Measurements from ENCODE around the gene APOF.
"Not testable (repeated sequence)": the region's sequence is repeated elsewhere in the genome, so short reads cannot be mapped to it uniquely, and the experiment has no call there.

The APOF gene

GRCh38 chr12:56366948-56367347 lies 4.3 kb upstream of the APOF start:
- no peak for DNase-seq

DNA sequence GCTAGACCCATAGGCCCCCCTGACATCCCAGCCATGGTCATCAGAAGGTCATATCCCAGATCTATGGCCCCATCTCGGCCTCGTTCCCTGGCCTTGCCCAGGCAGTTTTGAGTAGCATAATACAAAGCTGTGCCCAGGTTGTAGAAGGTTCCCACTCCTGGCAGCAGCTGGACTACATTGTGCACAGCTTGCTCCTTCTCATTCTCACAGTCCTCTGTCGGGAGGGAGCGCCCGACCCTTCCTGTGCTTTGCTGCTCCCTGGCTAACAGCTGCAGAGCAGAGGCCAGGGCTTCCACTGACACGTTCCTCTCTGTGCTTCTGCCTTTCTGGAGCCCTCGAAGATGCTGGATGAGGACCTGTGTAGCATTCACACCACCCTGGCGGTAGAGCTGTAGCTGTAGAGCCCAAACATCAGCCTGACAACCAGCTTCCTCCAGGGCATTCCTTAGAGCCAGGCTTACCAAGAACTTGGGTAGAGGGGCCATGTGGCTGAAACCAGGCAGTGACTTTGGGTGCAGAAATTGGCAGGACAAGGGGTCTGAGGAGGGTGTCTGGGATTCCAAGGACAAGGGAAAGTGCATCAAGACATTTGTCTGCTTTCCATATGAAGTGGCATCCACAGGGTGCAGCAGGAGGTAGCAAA lies 1.0 kb downstream of the APOF start:
- DNase-seq, result no peak

DNA sequence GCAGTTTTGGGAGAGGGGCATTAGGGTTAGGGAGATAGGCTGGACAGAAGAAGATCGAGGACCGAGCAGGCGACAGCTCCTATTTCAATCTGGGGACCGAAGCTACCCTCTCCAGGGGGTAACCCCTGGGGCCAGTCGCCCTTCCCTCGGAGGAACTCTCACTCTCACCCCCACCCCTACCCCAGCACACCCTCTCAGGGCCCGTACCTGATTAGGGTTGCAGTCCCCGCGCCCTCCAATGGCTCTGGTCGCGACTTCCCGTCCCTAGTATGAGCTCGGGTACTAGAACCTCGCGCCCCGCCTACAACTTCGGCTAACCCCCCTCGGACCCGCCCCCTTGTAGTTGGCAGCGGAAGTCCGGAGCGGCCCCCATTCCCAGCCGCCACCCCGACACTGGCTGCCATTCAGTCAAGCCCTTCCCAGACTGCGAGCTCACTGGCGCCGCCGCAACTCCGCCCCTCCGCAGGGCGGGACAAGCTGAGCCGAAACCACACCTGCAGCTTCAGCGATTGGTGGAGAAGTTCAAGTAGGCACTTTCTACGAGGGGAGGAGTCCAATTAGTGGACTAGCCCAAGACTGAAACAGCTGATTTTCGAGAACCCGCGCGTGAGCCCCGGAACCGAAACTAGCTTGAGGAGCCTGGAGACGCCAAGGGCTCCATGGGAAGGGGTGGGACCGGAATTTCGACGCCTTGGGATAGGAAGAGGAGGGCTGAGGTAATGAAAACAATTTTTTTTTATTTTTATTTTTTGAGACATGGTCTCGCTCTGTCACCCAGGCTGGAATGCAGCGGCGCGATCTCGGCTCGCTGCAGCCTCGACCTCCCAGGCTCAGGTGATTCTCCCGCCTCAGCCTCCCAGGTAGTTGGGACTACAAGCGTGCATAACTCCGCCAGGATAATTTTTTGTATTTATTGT lies 2.5 kb downstream of the APOF start, which contains the start of gene STAT2:
STAT2 (minus strand) TSS at position 257 of the 917 bp plus-strand sequence. CDS start 3,536 bp downstream, outside the sequence.
- DNase-seq, result peak; percentile 88

DNA sequence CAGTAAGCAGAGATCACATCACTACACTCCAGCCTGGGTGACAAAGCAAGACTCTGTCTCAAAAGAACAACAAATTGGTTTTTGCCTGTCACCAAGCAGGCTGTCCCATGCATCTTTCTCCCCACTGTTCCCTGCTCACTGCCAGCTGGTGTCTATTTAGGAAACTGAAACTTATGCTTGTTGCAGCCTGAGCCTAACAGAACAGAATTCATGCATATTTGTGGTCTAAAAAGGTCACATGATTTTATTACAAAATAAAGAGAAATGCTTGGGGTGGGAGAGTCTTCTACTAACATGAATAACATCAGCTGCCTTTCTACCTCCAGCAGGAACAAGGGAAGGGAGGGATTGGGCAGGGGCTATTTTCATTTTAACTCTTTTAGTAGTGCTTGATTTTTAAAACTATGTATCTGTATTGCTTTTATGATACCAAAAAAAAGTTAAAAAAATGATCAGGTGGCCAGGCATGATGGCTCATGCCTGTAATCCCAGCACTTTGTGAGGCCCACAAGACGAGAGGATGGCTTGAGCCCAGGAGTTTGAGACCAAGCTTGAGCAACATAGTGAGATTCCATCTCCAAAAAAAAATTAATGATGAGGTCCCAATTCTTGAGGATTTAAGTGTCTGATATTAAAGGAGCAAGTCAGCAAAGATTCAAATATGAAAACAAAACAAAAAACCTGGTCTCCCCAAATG lies 3.7 kb downstream of the APOF start:
- DNase-seq, result no peak

- no peak for DNase-seq
Measured at GRCh38 chr12:56351325-56351724, 11.3 kb downstream of the APOF start.

DNA sequence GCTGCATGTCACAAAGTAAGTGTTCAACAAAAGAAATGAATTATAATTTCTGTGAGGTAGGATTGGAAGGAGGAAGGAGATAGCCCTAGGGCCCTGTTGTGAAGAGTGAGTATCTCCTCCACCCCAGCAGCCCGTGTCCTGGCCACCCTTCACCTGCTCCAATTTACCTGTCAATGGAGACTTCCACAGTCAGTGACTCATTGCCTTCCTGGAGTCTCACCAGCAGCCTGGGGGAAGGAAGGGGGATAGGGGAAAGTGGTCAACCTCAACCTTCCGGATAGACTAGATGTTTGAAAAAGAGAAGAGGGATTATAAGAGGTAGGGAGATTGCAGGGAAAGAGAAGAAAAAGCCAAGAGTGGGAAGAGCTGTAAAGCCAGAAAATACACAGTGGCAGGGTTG lies 12.0 kb downstream of the APOF start:
- no peak for DNase-seq

DNA sequence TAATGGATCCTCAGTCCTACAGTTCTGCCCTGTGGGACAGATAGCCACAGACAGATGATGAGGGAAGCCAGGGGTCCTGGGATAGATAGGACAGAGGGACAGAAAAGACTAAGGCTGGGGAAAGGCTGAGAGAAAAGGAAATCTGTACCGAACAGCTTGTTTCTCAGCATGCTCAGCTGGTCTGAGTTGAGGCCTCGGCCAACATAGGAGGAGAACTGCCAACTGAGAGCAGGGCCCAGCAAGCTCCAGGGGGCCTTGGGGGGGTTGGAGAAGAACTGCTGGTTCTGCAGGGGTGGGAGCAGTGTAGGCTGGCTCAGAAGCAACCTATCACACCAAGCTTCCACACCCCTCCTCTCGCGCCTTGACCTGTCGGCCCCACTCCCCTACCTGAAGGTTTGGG lies 13.9 kb downstream of the APOF start:
- no peak for DNase-seq

DNA sequence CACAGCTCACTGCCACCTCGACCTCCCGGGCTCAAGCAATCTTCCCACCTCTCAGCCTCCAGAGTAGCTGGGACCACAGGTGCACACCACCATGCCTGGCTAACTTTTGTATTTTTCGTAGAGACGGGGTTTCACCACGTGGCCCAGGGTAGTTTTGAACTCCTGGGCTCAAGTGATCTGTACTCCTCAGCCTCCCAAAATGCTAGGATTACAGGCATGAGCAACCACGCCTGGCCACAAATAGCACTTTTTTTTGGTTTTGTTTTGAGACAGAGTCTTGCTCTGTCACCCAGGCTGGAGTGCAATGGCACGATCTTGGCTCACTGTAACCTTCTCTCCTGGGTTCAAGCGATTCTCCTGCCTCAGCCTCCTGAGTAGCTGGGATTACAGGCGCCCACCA lies 15.4 kb downstream of the APOF start:
- DNase-seq, result not testable (repeated sequence)

GRCh38 chr12:56346675-56347074 lies 16.0 kb downstream of the APOF start:
- DNase-seq, result no peak

- DNase-seq, result not testable (repeated sequence)
Measured at GRCh38 chr12:56342290-56342689, 20.4 kb downstream of the APOF start.

DNA sequence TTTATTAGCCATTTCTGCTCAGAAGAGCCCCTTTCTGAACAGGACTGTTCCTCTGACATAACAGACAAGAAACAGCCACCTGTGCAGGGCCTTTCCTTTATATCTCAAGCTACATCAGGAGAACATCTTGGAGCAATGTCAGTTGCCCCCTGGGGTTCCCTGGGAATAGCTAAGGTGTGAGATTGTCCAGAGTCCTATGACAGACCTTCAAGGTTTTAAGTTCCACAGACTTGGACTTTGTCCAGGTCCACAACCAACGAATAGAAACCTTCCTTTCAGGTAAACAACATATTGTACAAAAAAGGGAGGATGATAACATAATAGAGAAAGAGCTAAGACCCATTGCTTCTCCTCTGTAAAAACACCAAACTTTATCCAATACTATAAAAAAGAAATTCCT lies 21.0 kb downstream of the APOF start:
- DNase-seq, result no peak

DNA sequence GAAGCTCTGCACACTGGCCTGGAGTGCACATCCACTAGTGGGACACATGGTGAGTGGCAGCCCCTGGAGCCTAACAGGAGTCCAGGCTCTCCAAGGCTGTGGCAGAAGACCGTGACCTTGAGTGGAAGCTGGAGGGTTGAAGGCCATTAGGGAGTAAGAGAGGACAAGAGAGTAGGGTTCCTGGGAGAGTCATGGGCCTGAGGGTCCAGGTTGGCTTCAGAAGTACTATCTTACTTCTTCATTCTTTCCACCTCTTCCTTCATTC lies 23.6 kb downstream of the APOF start:
- DNase-seq, result no peak

DNA sequence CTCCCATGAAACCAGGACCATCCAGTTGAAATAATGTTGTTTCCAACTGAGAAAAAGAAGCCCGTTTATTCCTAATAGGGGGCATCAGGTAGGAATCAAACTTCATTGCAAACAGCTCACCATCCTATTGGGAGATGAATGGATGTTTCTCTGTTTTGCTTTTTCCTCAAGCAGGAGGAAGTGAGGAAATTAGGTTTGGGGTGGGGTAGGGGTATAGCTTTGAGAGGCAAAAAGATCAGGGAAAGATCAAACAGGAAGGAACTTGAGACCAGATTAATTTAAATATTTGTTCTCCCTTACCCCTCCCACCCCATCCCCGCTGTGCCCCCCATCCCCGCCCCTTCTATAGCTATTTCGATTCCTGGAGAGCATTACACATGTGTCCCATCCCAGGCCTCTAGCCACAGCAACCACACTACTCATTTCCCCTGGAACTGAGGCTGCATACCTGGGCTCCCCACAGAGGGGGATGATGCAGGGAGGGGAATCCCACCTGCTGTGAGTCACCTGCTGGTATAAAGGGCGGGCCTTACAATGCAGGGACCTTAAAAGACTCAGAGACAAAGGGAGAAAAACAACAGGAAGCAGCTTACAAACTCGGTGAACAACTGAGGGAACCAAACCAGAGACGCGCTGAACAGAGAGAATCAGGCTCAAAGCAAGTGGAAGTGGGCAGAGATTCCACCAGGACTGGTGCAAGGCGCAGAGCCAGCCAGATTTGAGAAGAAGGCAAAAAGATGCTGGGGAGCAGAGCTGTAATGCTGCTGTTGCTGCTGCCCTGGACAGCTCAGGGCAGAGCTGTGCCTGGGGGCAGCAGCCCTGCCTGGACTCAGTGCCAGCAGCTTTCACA lies 24.1 kb downstream of the APOF start, which contains the start of gene IL23A:
IL23A (plus strand) TSS at position 577 of the 850 bp plus-strand sequence; CDS start at position 738, 161 bp downstream.
- DNase-seq, result no peak

GRCh38 chr12:56337753-56338251 lies 24.9 kb downstream of the APOF start:
- no peak for DNase-seq

DNA sequence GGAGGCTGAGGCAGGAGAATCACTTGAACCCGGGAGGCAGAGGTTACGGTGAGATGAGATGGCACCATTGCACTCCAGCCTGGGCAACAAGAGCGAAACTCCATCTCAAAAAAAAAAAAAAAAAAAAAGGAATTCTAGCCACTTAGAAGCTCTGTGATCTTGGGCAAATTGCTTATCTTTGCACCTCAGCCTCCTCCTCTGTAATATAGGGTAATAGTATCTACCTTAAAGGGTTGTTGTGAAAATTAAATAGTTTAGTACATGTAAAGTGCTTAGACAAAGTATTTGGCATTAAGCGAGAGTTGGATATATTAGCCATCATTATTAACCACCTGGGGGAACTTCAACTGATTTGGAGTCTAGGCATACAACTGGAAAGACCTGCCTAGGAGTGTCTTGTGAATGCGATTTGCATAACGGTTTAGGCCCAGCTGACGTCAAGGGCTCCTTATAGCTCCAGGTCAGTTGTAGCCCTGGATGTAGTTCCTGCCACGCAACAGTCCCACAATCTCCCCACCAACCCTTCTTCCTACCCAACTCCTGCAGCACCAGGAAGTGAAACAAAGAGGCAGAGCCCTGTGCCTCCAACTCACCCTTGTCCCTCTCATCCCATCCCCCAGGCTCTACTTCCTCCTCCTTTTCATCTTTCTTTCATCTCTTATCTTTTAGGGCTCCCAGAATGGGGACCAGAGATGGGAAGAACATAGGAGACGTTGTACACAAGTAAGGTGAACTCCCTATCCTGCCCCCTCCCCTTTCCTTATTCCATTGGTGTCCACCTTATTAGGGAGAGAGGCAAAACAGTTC lies 26.1 kb downstream of the APOF start:
- DNase-seq, result no peak

DNA sequence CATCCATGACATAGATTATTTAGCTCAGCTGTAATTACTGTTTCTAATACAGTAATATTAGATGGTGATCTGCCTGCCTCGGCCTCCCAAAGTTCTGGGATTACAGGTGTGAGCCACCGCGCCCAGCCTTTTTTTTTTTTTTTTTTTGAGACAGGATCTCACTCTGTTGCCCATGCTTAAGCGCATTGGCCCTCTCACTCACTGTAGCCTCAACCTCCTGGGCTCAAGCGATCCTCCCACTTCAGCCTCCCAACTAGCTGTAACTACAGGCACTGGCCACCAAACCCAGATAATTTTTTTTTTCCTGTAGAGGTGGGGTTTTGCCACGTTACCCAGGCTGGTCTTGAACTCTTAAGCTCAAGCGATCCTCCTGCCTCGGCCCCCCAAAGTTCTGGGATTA lies 27.1 kb downstream of the APOF start:
- not testable (repeated sequence) for DNase-seq

DNA sequence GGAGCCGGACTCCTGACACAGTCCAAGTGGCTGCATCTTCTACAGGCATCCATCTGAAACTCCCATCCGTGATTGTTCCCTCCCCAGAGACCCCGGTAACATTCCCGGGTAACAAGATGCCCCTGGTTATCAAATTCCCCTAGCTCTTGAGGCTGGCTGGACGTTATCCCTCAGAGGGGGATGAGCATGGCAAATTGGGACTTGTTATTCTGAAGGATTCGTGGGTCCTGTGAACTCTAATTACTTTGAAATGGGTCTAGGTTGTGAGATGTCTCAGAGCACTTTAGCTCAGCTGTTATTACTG lies 28.2 kb downstream of the APOF start:
- DNase-seq, result no peak

DNA sequence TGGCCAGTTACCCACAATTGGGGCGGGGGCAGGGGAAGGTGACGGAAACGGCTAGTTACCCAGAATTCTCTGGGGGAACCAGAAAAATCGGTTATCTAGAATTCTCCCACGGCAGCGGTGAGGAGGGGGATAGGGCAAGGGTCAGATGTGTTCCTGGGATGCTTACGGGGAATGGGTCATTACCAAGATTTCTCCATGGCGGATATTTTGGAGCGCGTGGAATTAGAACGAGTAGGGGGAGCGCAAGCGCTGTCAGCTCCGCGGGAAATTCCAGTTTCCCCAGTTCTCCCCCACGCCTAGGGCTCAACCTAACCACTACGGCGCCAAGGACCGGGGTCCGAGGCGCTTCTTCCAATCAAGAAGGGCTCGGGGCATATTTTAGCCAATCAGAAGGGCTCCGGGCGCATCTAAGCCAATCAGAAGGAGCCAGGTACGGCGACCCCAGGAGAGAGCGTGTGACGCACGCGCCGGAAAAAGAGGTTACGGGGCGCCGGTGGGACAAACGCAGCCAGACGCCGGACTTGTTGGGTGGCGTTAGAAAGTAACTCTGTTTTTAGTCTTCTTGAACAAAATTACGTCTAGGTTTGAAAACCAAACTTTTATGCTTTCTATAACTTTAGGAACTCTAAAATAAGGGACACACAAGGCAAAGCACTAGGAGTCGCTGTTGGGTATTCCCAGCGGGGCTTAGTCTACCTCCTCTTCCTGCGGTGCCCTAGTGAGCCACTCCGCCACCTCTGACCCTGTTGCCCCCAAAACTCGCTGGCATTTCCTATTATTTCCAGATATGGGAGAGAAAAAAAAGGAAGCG lies 28.8 kb downstream of the APOF start, which contains the start of gene PAN2:
PAN2 (minus strand) TSS at position 322 of the 811 bp plus-strand sequence. CDS start 906 bp downstream, outside the sequence.
- DNase-seq, result peak; percentile 59

- DNase-seq, result no peak
Measured at GRCh38 chr12:56333197-56333678, 29.4 kb downstream of the APOF start.

- DNase-seq, result no peak
Measured at GRCh38 chr12:56332512-56333196, 30.0 kb downstream of the APOF start.

All from GOT3 (cell line).